Cardiac muscle cell (in vitro differentiated cells and primary cell): Measurements from ENCODE around the gene GPC5. TPM values are rescaled to one million over a fixed set of nuclear protein-coding genes. Genes with fewer than 3 reads are reported as not detected.
A peak's percentile ranks its signal among the peaks of the same experiment; 100 is the strongest.

Source experiments
- DNase-seq, 2 donors: peaks; one replicate each; pipeline versions ENCODE4 v3.0.0 to v3.0.0-alpha.2; 2010 to 2017; ENCODE audit warnings: low read depth in 1 of 2, low spot score in 1 of 2
- H3K27ac ChIP-seq: fragments of 200-600 bp; sonication (generic); 2 replicates; pipeline ENCODE4 v1.5.1; 2016
- H3K27me3 ChIP-seq: fragments of 200-600 bp; sonication (generic); 2 replicates; pipeline ENCODE4 v1.6.0; 2016; ENCODE audit warnings: control low read depth
- H3K36me3 ChIP-seq: fragments of 200-600 bp; sonication (generic); 2 replicates; pipeline ENCODE4 v1.5.1; 2016; ENCODE audit warnings: control low read depth
- H3K4me1 ChIP-seq: fragments of 200-600 bp; sonication (generic); 2 replicates; pipeline ENCODE4 v1.8.1; 2017; ENCODE audit warnings: low read depth, mild to moderate bottlenecking, mixed run types
- H3K4me3 ChIP-seq: fragments of 200-600 bp; sonication (generic); 2 replicates; pipeline ENCODE4 v1.5.1; 2016; ENCODE audit warnings: mild to moderate bottlenecking
- H3K9me3 ChIP-seq: fragments of 200-600 bp; sonication (generic); 2 replicates; pipeline ENCODE4 v1.5.1; 2017; ENCODE audit warnings: low read depth, mild to moderate bottlenecking, control low read depth
- polyA plus RNA-seq: library from polyadenylated mRNA; unstranded; fragments of >200 nt; fragmentation: Nextera tagmentation; extraction: Ambion mirVana; gene quantifications from 2 replicates; pipeline ENCODE4 v1.2.1, GENCODE V29; 2016
- total RNA-seq: library from RNA; depleted of rRNA; stranded (reverse); fragments of >200 nt; gene quantifications from 2 replicates; pipeline ENCODE4 v1.2.3, GENCODE V29; 2016
- TF ChIP-seq, protein P1 (sequence below): IDR thresholded peaks from 2 replicates; pipeline ENCODE4 v1.5.1; 2012; ENCODE audit warnings: low read depth, mild to moderate bottlenecking, low read length

The GPC5 gene
- total and polyA plus RNA-seq, 2 experiments from 2014 or later: 0.97 to 3.3 TPM

GRCh38 chr13:92825938-92826596 is 1427.6 kb downstream of the GPC5 start:
- Histone ChIP-seq H3K36me3 (no peaks in the 10 kb centered on the region), H3K27ac (no peak overlapping the region), H3K4me1 (no peaks in the 10 kb centered on the region), H3K4me3 (no peak overlapping the region), H3K9me3 (no peaks in the 10 kb centered on the region), H3K27me3 (no peaks in the 10 kb centered on the region)
- TF ChIP-seq, protein P1, sequence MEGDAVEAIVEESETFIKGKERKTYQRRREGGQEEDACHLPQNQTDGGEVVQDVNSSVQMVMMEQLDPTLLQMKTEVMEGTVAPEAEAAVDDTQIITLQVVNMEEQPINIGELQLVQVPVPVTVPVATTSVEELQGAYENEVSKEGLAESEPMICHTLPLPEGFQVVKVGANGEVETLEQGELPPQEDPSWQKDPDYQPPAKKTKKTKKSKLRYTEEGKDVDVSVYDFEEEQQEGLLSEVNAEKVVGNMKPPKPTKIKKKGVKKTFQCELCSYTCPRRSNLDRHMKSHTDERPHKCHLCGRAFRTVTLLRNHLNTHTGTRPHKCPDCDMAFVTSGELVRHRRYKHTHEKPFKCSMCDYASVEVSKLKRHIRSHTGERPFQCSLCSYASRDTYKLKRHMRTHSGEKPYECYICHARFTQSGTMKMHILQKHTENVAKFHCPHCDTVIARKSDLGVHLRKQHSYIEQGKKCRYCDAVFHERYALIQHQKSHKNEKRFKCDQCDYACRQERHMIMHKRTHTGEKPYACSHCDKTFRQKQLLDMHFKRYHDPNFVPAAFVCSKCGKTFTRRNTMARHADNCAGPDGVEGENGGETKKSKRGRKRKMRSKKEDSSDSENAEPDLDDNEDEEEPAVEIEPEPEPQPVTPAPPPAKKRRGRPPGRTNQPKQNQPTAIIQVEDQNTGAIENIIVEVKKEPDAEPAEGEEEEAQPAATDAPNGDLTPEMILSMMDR: no peak
- peak in 1 of 2 donors; percentile 65 for DNase-seq

GRCh38 chr13:92827503-92827902 is 1429.1 kb downstream of the GPC5 start:
- H3K27ac ChIP-seq: no peak overlapping the region

GRCh38 chr13:92829930-92830329 is 1431.5 kb downstream of the GPC5 start:
- Histone ChIP-seq H3K9me3 (no peaks in the 10 kb centered on the region), H3K27me3 (no peaks in the 10 kb centered on the region), H3K36me3 (no peaks in the 10 kb centered on the region), H3K4me1 (no peaks in the 10 kb centered on the region), H3K4me3 (no peak overlapping the region), H3K27ac (no peak overlapping the region)
- DNase-seq: no peak
- TF ChIP-seq, protein P1: no peak

More at GRCh38 chr13:92827503-92827902, 1429.1 kb downstream of the GPC5 start:
- DNase-seq: no peak
- TF ChIP-seq, protein P1: no peak
- Histone ChIP-seq H3K9me3 (no peaks in the 10 kb centered on the region), H3K4me1 (no peaks in the 10 kb centered on the region), H3K36me3 (no peaks in the 10 kb centered on the region), H3K27me3 (no peaks in the 10 kb centered on the region), H3K4me3 (no peak overlapping the region)

GRCh38 chr13:92830821-92831220 is 1432.4 kb downstream of the GPC5 start:
- H3K27ac ChIP-seq: no peak overlapping the region
- no peaks in the 10 kb centered on the region for H3K4me1 ChIP-seq
- TF ChIP-seq, protein P1: no peak
- no peak overlapping the region for H3K4me3 ChIP-seq
- H3K27me3 ChIP-seq: no peaks in the 10 kb centered on the region
- H3K36me3 ChIP-seq: no peaks in the 10 kb centered on the region
- no peak for DNase-seq
- H3K9me3 ChIP-seq: no peaks in the 10 kb centered on the region

GRCh38 chr13:92833071-92833470 is 1434.7 kb downstream of the GPC5 start:
- H3K27ac ChIP-seq: no peak overlapping the region
- no peaks in the 10 kb centered on the region for H3K4me1 ChIP-seq
- no peaks in the 10 kb centered on the region for H3K36me3 ChIP-seq
- H3K4me3 ChIP-seq: no peak overlapping the region
- H3K9me3 ChIP-seq: no peaks in the 10 kb centered on the region
- TF ChIP-seq, protein P1: no peak
- peak in 1 of 2 donors; percentile 33 for DNase-seq
- H3K27me3 ChIP-seq: no peaks in the 10 kb centered on the region
